Cerebellar cortex (tissue), 1 donor: ENCODE measurements around the gene TGFB2.
A peak's percentile ranks its signal among the peaks of the same experiment; 100 is the strongest.

Experiments
- DNase-seq: peaks from one replicate; pipeline ENCODE4 v3.0.0-alpha.2; 2015; ENCODE audit warnings: low spot score

The TGFB2 gene

GRCh38 chr1:218362418-218363076 is 17.4 kb downstream of the TGFB2 start:
- no peak for DNase-seq

DNA sequence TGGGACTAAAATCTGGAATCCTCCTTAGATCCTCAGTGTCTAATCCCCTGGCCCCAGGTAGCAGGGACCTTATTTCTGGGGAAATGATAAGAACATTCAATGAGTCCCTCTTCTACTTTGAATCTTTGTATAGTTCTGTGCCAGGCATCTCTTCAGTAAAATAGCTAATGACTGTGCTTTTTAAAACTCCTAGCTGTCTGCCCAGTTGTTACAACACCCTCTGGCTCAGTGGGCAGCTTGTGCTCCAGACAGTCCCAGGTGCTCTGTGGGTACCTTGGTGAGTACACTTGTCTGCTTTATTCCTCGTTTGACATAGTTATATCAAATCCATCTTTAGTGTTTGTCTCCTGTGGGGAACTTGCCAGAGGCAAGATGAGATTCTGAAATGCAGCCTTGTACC is 18.0 kb downstream of the TGFB2 start:
- no peak for DNase-seq

- DNase-seq, result no peak
Observed at GRCh38 chr1:218364028-218364710, 19.0 kb downstream of the TGFB2 start.

GRCh38 chr1:218365226-218365999 is 20.3 kb downstream of the TGFB2 start:
- DNase-seq, result no peak

- no peak for DNase-seq
Observed at GRCh38 chr1:218366322-218367052, 21.4 kb downstream of the TGFB2 start.

DNA sequence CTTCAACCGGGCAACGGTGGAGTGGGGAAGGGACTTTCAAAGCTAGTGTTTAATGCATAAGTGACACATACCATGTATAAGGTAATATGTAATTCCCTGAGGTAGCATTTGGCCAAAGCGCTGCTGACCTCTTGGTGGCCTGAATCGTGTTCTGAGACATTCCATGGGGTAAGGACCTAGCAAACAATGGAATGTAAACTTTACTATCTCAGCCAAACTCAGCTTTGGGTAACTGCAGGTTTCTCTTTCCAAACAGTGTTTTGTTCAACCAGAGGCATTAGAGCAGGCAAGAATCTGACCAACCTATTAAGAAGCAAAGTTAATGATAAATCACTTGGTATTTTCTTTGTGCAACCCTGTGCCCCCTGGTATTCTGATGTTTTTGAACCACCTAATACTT is 22.0 kb downstream of the TGFB2 start:
- DNase-seq, result no peak

DNA sequence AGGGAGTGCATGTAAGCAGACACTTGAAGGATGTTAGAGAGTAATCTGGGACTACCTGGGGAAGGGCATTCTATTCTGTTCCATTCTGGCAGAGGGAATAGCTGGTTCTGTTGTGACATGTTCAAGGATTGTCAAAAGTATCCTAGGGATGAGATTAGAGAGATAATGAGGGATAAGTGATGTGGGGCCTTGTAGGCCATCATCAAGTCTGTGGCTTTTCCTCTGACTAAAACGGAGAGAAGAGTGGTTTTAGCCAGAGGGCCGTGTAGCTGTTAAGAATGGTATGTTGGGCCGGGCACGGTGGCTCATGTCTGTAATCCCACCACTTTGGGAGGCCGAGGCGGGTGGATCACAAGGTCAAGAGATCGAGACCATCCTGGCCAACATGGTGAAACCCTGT is 23.6 kb downstream of the TGFB2 start:
- no peak for DNase-seq

GRCh38 chr1:218369688-218370511 is 24.8 kb downstream of the TGFB2 start:
- DNase-seq, result no peak

- DNase-seq, result no peak
Observed at GRCh38 chr1:218371927-218372672, 27.0 kb downstream of the TGFB2 start.

- no peak for DNase-seq
Observed at GRCh38 chr1:218374401-218375353, 29.5 kb downstream of the TGFB2 start.

DNA sequence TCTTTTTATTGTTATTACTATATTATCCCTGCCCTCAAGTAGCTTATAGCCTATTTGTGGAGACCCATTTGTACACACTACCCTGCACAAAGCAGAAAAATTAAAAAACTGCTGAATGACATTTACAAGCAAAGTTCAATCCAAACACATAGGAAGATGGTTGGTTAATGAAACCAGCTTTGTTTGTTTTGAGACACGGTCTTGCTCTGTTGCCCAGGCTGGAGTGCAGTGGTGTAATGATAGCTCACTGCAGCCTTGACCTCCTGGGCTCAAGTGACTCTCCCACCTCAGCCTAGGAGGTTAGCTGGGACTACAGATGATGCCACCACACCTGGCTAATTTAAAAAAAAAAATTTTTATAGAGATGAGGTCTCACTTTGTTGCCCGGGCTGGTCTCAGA is 31.6 kb downstream of the TGFB2 start:
- DNase-seq, result no peak

DNA sequence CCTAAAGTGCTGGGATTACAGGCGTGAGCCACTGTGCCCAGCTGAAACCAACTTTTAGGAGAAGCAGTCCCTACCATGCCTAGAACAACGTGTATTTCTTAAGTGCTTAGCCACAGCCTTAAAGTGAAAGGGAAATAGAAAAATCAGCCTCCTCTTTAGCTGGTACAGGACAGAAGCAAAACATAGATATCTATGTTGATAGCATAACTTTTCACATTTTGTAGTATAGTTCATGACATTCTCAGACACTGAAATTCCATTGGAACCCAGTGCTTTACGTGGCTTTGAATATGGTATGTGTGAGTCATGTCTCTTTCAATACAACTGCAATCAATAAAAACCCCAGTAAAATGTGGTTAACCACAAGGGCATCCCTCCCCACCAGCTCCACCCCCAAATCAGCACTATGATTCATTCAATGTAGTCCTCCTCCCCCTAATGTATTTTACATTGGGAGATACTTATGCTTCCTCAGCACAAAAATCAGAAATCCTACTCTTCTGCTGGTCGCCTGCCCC is 32.1 kb downstream of the TGFB2 start:
- no peak for DNase-seq

GRCh38 chr1:218380125-218380977 is 35.2 kb downstream of the TGFB2 start:
- peak; percentile 64 for DNase-seq

DNA sequence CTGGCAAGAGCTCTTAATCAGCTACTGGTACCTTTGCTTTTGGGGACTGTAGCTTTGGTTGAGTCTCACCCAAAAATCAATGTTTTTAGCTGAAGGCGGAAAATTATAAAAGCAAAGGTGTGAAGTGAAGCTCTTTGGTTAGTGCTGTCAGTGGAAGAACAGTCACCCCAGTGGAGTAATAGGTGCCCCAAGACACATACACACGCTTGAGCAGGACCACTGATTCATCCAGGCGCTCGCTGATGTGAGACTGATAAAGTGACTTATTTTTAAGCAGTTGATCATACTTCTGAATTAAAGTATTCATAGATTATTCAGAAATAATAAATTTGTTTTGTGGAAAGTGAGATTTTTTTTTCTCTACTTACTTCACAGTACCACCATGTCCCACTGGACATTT is 37.1 kb downstream of the TGFB2 start:
- no peak for DNase-seq

GRCh38 chr1:218383051-218383450 is 37.9 kb downstream of the TGFB2 start:
- DNase-seq, result no peak

DNA sequence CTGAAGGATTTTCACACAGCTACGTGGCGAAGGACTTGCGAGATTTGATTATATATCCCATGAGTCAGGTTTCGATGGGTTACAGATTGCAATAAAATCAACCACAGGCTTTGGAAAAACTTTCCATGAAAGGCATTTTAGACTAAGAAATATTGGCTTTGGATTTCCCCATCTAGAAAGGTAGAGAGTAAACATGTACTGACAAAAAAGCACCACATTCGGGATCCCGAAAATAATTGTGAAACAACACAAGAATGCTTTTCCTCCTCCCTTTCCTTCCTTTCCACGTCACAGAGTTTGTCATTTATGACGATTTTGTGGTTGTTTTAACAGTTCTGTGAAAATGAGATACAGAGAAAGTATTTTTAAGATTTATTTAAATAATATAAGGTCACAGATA is 38.5 kb downstream of the TGFB2 start:
- no peak for DNase-seq

- no peak for DNase-seq
Observed at GRCh38 chr1:218384581-218384993, 39.5 kb downstream of the TGFB2 start.

GRCh38 chr1:218388591-218388990 is 43.5 kb downstream of the TGFB2 start:
- DNase-seq, result no peak
